HG03025 (cell line): ENCODE data around the gene SND1.
"Not testable (repeated sequence)": the region's sequence is repeated elsewhere in the genome, so short reads cannot be mapped to it uniquely, and the experiment has no call there.

Source experiments
- ATAC-seq: cut with Tn5 transposase; IDR thresholded peaks from one replicate; pipeline ENCODE4 v1.9.1; 2021; ENCODE audit warnings: mild to moderate bottlenecking, moderate library complexity; ENCODE audit not compliant: unreplicated experiment, low FRiP score

SND1 gene

DNA sequence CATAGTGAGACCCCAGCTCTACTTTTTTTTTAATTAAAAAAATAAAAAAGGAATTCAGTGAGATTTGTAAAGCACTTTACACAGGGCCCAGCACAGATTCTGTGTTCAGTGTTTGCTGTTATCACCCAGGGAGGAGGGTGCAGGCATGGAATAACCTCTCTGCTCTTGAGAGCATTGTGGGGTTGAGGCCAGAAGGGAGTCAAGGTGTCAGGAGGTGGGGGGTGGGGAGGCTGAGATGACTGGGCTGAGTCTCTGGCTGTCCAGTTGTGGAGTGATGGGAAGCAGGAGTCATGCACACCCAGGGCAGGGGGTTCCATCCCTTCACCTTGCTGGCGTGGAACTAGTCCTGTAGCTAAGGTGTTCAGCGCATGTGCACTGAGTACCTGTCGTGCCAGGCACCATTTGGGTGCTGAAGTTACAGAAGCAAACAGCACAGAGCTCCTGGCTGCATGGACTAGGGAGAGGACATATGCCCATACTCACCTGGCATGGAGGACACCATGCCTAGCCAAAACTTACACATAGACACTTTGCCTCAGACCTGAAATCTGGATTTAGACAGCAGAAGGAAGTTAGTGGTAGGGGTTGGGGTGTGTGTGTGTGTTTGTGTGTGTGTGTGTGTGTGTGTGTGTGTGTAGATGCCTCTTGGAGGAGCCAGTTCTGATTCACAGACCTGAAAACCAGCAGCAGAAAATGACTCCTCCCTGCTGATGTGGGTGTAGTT is 448.4 kb downstream of the SND1 start:
- no peak for ATAC-seq

DNA sequence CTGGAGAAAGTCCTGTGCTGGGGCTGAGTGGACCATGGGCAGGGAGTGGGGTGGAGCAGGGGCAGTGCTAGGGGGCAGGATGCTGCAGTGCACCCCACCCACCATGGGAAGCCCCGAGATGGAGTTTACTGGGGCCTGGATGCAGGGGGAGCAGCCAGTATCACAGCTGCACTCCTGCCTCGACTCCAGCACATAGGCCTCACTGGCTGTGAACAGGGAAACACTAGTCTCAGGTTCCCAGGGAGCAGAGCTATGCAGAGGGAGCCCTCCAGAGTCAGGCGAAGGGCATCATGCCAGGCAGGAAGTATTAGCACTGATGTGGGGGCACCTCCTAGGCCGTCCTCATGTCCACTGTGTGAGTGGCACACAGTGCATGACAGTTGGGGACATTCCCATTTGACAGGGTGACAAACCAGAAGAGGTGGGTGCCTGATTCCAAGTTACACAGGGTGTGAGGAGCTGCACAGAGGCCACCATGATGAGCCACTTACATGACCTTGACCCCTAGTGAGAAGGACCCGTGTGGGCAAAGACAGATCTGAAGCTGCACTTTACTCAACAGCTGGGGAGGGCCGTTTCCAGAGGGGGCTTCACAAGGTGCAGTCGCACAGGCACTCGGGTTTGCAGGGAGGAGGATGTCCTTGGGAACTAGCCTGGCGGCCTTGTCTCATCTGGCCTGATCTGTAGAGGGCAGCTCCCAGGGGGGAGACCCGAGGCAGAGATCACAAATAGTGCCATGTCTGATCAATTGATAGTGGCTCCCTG is 449.1 kb downstream of the SND1 start:
- no peak for ATAC-seq

DNA sequence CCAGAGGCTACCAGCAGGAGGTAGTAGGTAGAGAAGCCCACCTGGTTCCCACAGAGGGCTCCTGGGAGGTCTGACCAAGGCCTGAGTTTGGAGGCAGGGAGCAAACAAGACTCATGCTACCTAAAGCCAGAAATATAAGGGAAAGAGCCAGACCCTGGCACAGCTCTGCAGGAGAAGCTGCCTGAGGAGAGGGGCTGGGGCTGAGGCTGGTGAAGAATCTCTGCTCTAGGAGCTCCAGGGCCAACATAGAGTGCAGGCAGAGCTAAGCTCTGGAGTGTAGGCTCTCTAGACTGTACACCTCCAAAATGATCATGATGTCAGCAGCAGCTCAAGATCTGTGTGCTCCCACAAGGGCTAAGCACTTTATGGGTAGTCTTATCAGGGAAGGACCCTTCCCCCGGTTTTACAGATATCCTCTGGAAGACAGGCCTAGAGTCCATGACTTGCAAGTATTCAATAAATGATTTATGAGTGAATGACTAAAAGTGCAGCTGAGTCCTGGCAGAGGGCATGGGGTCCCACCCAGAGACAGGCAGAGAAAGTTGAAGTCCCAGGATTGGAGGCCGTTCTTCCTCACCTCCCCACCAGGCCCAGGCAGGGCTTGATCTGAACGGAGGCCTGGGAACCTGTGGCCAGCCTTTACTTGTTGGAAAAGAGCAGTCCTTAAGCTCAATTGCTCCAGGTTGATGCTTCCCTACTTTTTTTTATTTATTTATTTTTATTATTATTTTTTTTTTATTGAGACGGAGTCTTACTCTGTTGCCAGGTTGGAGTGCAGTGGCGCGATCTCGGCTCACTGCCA is 450.7 kb downstream of the SND1 start:
- no peak for ATAC-seq

DNA sequence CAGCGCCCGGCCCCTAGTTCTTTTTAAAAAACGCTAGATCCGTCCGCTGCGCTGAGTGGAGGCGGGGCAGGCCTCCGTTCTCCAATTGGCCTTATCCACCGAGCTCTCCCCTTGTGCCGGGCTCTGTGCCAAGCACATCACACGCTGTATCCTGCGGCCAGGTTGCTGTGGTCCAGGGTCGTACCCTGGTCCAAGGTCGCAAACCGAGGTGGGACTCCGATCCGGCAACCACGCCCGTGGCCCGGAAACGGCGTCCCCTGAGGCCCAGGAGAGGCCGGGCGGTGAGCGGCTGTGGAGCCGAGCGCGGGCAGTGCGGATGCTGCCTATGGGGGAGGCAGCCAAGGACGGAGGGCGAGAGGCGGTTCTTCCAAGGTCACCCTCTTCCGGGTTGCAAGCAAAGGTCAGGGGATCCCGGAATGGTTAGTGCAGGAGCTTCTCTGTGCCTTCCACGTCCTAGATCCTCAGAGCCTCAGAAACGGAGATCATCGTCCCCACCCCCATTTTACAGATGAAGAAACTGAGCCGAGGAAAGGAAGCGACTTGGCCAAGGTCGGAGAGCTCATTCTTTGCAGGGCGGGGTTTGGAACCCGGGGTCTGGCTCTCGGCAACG is 451.6 kb downstream of the SND1 start:
- ATAC-seq = peak; percentile 43

DNA sequence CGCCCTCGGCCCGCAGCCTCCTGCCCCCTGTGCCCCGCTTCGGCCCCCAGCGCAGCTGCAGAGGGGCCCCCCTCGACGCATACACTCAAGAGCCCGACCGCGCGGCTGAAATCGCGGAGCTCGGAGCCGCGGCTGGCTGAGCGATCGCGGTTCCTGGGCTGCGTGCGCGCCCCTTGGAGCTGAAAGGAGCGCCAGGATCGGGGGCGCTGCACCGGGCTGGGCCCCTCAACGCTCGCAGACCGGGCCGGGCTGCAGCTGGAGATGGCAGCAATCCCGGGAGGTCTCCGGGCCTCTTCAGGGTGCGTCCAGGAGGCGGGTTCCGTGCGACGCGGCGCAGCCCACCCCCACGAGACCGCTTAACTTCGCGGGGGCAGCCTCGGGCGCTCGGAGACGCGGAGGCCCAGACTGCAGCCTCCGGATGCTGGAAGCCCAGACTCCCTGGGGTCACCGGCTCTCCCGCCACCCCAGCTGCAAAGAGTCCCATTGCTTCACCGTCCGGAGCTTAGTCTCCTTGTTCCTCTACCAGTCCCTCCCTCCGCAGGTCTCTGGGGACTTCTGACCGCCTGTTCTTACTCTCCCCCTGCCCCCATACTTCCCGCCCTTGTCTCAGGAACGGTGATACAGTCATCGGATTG is 452.2 kb downstream of the SND1 start:
- peak; percentile 17 for ATAC-seq

DNA sequence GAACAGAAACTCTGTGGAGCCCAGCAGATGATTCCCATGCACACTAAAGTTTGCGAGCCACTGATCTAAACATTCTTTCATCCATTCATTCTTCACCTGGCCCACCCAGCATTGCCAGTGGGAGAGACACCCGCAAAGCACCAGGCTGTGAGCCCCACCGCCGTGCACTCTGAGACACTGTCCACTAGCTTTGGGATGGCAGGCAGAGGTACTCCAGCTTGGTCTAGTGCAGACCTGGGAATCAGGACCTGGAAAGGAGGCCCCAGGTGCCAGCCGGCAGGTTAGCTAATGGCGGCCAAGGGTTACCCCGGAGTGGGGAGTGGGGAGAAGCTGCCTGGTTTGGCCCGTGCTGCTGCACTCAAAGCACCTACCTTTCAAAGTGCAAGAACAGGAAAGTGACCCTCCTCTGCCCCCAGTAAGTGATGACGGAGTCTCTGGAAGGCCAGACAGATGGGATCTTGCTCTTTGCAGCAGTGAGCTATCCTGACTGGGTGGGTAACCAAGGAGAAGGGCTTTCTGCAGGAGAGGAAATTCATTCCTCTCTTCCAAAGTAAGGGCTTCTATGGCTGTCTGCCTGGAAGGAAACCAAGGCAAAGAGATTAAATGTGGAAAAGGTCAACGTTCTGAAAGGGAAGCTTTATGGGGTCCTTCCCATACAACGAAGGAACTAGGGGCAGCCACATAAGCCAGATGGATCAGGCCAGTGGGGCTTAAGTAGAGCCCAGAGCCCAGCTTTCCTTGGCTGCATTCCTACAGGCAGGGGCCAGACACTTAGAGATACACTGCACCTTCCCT is 453.4 kb downstream of the SND1 start:
- no peak for ATAC-seq

DNA sequence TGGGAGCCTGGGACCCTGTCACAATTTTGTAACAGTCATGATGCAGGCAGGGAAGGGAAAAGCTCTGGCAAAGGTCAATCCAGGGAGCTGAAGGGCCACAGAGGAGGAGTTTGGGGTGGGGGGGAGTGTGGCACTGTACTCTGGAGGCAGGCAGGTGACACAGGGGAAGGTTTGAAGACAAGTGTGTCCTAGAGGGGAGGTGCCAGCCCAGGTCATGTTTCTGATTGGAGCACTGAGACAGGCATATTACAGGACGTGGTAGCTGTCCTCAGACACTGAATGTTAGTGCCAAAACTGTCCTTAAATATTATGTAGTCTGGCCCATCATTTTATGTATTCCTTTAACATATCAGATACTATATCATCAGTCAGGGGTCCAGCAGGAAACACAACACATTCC is 454.8 kb downstream of the SND1 start:
- no peak for ATAC-seq

DNA sequence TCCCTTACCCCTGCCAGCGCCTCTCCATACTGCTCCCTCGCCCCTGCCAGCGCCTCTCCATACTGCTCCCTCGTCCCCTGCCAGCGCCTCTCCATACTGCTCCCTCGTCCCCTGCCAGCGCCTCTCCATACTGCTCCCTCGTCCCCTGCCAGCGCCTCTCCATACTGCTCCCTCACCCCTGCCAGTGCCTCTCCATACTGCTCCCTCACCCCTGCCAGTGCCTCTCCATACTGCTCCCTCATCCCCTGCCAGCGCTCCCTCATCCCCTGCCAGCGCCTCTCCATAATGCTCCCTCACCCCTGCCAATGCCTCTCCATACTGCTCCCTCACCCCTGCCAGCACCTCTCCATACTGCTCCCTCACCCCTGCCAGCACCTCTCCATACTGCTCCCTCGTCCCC is 455.5 kb downstream of the SND1 start:
- not testable (repeated sequence) for ATAC-seq

DNA sequence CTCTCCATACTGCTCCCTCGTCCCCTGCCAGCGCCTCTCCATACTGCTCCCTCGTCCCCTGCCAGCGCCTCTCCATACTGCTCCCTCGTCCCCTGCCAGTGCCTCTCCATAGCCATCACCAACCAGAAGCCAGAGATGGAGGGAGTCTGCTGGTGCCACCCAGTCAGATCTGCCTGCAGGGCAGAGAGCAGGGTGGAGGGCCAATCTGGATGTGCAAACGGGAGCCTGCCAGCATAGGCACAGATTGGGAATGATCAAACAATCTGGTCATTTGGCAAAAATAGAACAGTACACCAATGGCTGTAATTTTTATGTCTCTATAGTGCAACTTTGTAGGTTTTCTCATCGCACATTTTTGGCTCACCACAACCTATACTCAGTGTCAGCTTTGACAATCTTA is 456.1 kb downstream of the SND1 start:
- no peak for ATAC-seq

DNA sequence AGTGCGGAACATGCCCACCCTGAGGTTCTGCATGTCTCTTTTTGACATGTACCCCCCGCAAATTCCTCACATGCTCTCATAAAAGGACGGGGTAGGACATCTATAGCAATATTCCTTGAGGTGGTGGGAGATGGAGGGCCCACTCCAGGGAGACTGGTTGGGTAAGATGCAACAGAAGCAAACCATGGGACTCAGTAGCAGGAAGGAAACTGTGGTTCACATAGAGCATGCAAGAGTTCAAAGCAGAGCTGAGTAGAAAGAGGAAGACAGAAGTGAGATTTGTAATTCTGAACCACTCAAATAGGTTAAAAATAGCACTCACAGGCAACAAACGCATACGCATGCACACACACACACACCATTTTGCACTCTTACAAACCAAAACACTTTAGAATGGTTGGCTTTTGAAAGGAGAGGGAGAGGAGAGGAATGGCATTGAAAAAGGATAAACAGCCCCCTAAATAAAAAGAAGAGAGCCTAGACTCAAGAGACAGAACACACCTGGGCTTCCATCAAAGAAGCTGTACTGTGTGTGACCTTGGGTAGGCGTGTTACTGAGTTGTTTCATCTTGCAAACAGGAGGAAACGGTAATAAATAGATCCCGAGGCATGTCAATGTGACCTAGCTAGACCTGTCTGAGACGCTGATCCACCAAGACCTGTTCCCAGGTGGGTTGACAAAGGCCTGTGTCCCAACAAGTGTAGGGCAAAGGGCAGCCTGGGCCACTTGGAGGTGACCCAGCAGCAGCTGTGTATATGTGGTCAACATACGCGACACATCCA is 456.8 kb downstream of the SND1 start:
- ATAC-seq = peak; percentile 89

DNA sequence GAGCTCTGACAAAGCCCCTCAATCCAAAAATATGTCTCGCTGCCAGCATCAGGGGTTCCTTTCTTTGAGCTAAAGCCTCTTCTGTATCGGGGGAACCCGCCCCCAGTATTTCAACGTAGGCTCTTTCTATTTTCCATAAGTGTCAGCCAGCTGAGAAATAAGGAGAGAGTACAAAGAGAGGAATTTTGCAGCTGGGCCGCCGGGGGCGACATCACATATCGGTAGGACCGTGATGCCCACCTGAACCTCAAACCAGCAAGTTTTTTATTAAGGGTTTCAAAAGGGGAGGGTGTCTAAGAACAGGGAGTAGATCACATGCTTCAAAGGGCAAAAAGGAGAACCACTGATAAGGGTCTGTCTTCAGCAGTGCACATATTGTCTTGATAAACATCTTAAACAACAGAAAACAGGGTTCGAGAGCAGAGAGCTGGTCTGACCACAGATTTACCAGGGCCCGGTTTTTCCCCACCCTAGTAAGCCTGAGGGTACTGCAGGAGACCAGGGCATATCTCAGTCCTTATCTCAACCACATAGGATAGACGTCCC is 457.5 kb downstream of the SND1 start:
- ATAC-seq = not testable (repeated sequence)

DNA sequence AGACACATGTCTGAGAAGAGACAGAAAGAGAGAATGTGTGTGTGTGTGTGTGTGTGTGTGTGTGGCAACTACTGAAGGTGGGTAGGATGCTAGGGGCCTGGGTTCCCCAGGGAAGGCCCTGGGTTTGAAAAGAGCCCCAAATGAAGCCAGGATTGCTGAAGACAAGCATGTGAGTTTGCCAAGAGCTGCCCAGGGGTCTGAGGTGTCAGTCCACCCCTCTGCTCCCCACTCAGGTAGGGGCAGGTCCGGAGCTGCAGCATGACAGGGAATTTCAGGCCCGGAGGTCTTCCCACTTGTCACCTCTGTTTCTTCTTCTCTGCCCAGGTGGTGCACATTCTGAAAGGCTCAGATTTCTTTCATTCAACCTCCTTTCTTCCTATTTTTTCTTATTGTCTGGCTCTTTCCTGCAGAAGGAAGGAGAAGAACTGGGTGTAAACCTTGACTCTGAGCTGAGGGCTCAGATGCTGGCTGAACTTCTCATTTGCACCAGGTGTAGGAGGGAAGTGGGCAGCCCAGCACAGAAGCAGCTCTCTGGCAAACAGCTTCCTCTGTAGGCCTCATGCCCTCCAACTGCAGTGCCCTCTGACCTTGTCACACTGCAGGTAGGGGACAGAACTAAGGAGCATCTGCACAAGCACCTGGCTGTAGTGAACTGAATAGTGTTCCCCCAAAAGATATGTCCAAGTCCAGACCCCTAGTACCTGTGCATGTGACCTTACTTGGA is 458.8 kb downstream of the SND1 start:
- no peak for ATAC-seq

DNA sequence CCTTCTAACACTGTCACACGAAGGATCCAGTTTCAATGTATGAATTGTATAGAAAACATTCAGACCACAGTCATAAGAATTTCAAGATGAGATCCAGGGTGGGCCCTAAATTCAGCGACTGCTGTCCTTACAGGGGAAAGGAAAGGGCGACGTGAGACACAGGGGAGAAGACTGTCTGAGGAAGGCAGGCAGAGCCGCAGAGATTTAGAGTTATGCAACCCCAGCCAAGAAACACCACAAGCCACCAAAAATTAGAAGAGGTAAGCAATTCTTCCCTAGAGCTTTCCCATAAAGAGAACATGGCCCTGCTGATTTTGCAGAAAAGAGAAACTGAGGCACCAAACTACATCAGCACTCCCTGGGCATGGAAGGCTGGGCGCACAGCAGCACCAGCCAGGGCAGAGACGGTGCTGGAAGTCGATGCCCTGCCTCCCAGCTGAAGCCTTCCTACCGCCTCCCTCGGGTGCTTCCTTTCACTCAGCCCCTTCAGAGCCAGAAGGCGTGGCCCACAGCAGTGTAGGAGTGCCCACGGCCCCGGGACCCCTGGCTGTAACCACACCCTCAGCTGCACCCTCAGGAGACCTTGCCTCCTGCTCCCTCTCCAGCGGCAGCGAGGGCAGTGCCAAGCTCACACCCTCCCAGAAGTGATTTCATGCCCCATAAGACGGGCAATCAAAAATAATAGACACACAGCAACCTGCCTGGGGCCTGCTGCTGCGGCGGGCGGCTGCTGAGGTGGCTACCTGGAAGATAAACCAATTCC is 460.2 kb downstream of the SND1 start:
- ATAC-seq = no peak

DNA sequence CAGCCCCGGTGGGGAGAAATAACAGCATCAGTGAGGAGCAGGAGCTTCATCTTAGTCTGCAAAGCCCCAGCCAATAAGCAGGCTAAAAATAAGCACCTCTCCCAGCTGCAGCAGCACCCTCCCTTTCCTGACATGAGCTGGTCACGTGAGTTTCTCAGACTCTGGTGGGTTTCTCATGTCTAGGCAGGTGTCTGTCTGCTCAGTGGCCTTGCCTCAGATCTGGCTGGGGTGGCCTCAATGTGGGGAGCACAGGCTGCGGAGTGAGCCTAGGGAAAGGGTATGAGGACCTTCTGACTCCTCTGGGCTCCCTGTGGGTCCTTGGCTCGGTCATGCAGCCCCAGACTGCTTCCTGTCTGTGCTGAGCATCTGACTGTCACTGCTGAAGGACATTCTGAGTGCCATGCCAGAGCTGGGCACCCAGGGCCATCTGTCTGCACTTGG is 460.8 kb downstream of the SND1 start:
- ATAC-seq = no peak

DNA sequence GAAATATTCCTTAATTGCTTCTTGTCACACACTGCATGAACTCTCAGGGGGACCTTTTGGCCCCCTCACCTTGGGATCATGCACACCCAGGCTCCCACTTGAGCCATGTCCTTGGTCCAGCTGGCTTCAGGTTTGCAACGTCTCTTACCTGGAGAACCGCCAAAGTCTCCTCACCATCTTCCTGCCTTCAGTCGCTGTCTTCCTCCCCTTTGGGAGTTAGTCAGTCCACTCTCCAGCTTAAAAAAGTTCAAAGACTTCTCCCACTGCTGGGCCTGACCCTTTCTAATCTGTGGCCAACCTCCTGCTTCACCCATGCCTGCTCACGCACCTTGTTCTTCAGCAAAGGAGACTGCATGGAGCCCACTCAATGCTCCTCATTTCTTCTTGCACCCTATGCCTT is 461.8 kb downstream of the SND1 start:
- no peak for ATAC-seq

DNA sequence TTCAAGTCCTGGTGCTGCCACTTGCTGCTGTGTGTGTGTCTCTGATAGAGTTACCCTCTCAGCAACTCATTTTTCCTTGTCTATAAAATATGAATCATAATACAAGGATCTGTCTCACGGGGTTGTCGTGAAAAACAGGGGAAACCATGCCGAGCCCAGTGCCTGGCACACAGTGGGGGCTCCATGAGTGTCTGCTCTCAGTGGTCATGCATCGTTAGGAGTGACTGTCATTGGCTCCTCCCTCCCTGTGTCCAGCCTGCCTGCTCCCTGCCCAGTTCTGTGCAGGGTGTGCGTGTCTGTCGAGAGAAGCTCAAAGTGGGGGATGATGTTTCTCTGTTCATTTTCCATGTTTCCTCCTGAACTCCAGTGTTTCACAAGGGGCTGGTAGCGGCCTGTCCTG is 462.8 kb downstream of the SND1 start:
- ATAC-seq = no peak

DNA sequence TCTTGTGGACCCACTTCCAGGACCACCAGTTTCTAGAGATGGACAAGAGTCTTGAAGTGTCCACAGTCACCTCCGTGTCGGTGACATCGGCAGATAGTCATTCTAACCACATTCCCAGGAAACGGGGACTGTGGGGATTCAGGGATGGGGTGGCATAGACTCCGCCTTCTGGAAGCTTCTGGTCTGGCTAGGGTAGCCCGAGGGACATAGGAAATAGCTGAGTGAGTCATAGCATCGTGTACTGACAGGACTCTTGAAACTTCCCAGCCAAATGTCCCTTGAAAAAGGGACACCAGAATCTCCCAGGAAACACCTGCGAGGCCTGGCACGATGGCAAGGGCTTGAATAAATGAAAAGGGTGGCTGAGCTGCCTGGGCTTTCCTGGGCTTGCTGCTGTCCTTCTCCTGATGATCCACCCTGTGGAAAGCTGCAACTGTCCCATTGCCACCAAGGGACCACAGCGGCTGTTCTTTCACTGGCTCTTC is 463.4 kb downstream of the SND1 start:
- no peak for ATAC-seq
